Measurements from ENCODE around the gene TCEA2.
"Not testable (repeated sequence)": the region's sequence is repeated elsewhere in the genome, so short reads cannot be mapped to it uniquely, and the experiment has no call there.

TCEA2 gene

DNA sequence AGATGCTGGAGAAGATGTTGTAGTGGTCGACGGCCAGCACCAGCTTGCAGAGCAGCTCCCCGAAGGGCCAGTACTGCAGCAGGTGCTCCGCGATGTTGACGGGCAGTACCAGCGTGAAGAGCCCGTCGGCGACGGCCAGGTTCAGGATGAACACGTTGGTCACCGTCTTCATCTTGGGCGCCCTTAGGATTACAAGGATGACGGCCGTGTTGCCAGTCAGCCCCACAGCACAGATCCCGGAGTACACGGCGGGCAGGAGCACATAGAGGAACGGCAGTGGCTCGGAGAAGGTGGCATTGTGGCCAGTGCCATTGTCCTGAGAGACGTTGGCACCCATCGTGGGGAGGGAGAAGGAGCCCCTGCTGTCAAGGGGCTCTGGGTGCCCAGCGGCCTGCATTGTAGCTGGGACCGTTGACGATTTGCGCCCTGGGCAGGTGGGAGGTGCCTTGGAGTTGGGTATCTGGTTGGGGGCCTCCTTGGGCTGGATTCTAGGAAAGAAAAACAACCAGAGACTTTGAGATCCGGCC is 43.5 kb downstream of the TCEA2 start:
- DNase-seq (ENCODE audit: low spot score), result no peak
- no peak for FAIRE-seq

GRCh38 chr20:64106981-64107735 is 44.2 kb downstream of the TCEA2 start, which contains the start of gene NPBWR2:
Gene NPBWR2 (minus strand): TSS chr20:64107565. CDS start chr20:64106831, 734 bp downstream.
- no peak for DNase-seq (ENCODE audit: low spot score)

DNA sequence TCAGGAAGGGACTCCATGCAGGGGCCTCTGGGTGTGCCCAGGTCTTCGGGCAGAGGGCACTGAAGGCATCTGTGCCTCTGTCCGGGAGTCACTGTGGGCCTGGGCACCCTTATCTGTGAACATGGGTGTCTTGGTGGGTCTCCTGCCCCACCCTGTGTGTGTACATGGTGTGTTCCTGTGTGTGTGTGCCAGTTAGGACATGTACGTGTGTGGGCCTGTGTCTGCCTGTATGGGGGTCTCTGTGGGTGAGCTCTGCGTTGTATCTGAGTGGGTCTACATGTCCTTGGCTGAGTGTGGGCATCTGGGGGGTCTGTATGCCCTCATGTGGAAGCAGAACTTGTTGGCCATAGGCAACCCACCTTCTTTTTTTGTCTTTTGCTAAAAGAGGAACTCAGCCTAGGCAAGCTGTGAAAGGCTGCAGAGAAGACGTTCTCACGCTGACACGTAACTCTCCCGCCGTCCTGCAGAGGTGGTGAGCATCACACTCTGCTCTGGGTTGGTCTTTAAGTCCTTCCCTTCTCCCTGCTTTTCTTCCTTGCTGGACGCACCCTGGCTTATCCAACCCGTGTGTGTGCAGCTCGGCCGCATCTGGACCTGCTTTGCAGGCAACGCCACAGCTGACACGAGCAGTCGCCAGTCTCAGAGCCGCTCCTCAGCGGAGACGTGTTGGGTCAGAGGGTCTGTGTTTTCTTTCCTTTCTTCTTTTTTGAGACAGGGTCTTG is 44.9 kb downstream of the TCEA2 start:
- FAIRE-seq (no peak), DNase-seq (ENCODE audit: low spot score) (no peak)

More at GRCh38 chr20:64106981-64107735, 44.2 kb downstream of the TCEA2 start, which contains the start of gene NPBWR2:
- no peak for FAIRE-seq

- FAIRE-seq (no peak), DNase-seq (ENCODE audit: low spot score) (no peak)
These were observed 46.0 kb downstream of the TCEA2 start for GRCh38 chr20:64108731-64109681.

GRCh38 chr20:64109831-64110391 is 46.9 kb downstream of the TCEA2 start:
- DNase-seq (ENCODE audit: low spot score) (no peak), FAIRE-seq (no peak)

GRCh38 chr20:64110411-64111068 is 47.5 kb downstream of the TCEA2 start:
- DNase-seq (ENCODE audit: low spot score) (no peak), FAIRE-seq (no peak)

DNA sequence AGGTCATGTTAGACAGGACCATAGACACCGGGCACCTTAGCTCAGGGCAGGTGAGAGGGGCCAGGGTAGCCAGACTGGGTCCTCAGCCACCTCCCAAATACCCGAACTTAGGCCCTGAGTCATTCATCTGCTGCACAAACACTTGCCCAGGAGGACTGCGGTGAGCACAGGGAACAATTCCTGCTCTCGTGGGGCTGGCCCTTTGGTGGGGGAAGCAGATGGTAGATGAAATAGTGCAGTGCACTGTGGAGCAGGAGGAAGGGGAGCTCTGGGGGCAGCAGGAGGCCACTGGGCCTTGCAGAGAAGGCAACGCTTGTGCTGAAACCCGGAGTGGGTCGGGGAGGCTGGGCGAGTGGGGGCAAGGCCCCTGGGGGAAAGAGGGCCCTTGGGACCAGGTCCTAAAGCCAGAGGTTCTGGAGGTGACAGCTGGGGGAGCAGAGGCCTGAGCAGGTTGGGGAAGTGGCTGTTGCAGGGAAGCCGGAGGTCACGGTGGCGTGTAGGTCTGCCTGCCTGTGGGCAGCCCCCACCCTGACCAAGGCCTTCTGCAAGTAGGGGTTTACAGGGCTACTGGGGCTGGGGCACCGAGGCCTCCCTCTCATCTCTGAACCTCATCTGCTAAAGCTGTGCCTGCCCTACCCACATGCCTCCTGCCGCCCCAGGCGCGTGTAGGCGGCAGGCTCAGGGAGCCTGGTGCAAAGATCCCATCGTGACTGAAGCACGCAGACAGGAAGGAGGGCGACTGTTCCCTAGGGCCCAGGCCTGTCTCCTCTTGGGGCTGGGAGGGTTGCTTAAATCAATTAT is 49.0 kb downstream of the TCEA2 start:
- FAIRE-seq (no peak), DNase-seq (ENCODE audit: low spot score) (no peak)

DNA sequence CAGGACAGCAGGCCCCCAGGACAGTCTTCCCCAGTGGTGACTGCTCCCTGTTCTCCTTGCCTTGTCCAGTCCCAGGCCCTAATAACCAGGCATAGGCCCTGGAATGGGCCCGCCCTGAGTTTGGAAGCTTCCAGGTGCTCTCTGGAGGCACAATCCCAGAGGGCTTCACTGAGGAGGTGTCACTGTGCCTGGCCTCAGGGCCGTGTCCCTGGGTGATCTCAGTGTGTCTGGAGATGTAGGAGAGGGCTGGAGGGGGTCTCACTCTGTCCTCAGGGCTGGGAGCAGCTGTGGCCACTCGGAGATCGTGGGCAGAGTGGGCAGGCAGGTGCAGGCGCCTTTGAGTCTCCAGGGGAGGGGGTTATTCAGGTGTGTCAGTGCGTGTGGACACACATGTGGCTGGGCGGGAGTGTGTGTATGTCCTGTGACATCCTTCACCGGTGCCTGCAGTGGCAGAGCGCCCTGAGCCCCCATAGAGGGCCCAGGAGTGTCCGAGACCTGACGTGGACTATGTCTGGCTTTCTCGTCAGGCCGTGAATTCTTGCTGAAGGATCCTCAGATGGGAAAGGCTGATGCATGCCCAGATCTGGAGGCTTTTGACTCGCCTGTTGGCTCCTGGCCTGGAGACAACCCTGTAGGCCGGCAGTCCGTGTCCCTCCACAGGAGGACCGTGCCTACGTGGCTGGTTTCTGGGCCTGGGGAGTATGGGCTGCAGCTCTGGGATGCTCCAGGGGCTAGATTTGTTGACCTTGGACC is 49.9 kb downstream of the TCEA2 start:
- FAIRE-seq (no peak), DNase-seq (ENCODE audit: low spot score) (no peak)

- no peak for FAIRE-seq
These were observed 50.4 kb downstream of the TCEA2 start for GRCh38 chr20:64113444-64113775.

GRCh38 chr20:64113796-64114355 is 50.9 kb downstream of the TCEA2 start:
- DNase-seq (ENCODE audit: low spot score), result no peak
- no peak for FAIRE-seq

More at GRCh38 chr20:64113444-64113775, 50.4 kb downstream of the TCEA2 start:
- no peak for DNase-seq (ENCODE audit: low spot score)

- DNase-seq (ENCODE audit: low spot score), result no peak
- no peak for FAIRE-seq
These were observed 51.5 kb downstream of the TCEA2 start for GRCh38 chr20:64114356-64114971.

GRCh38 chr20:64115171-64115911 is 52.3 kb downstream of the TCEA2 start:
- DNase-seq (ENCODE audit: low spot score) (no peak), FAIRE-seq (no peak)

GRCh38 chr20:64116016-64116415 is 53.0 kb downstream of the TCEA2 start:
- FAIRE-seq, result no peak
- DNase-seq (ENCODE audit: low spot score), result no peak

GRCh38 chr20:64116541-64117431 is 53.8 kb downstream of the TCEA2 start:
- FAIRE-seq (no peak), DNase-seq (ENCODE audit: low spot score) (no peak)

DNA sequence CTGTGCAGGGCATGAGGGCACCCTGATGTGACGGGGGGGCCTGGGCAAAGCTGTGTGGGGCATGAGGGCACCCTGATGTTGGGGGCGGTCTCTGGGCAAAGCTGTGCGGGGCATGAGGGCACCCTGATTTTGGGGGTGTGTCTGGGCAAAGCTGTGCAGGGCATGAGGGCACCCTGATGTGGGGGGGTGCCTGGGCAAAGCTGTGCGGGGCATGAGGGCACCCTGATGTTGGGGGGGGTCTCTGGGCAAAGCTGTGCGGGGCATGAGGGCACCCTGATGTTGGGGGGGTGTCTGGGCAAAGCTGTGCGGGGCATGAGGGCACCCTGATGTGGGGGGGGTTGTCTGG is 54.4 kb downstream of the TCEA2 start:
- FAIRE-seq; DNase-seq (ENCODE audit: low spot score): not testable (repeated sequence)

- DNase-seq (ENCODE audit: low spot score) (no peak), FAIRE-seq (no peak)
These were observed 56.3 kb downstream of the TCEA2 start for GRCh38 chr20:64119301-64119680.
